Measurements from ENCODE around the gene ULK4. TPM values are rescaled to one million over a fixed set of nuclear protein-coding genes. Genes with fewer than 3 reads are reported as not detected.

The ULK4 gene
- total RNA-seq, 1 experiment from 2014 or later: 8.7 TPM

DNA sequence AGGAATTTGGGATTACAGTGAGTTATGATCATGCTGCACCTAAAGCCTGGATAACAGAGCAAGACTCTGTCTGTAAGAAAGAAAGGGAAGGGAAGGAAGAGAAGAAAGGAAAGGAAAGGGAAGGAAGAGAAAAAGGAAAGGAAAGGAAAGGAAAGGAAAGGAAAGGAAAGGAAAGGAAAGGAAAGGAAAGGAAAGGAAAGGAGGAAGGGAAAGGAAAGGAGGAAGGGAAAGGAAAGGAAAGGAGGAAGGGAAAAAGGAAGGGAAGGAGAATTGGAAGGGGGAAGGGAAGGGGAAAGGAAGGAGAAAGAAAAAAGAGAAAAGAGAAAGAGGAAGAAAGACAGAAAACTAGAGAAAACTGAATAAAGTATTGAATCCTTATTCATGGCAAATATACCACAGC lies 359.8 kb downstream of the ULK4 start:
- H3K27ac ChIP-seq: no peak overlapping the region
- CTCF ChIA-PET: no interaction called here
- no peaks in the 10 kb centered on the region for H3K36me3 ChIP-seq (ENCODE audit: low read depth)
- no peaks in the 10 kb centered on the region for H3K4me1 ChIP-seq (replicated peaks; ENCODE audit: insufficient read depth)
- no peak overlapping the region for H2AFZ ChIP-seq
- no peaks in the 10 kb centered on the region for H3K9me3 ChIP-seq (ENCODE audit: insufficient read depth, low read depth)
- no peaks in the 10 kb centered on the region for H3K27me3 ChIP-seq (ENCODE audit: insufficient read depth, low read depth)
- H3K4me3 ChIP-seq: no peak overlapping the region
- intact Hi-C loops (cut with micrococcal nuclease; ENCODE audit: unreplicated experiment): no loop called here
- H3K4me2 ChIP-seq: no peak overlapping the region
- H3F3A ChIP-seq (ENCODE audit: insufficient read depth, low read depth): no peaks in the 10 kb centered on the region
- TF ChIP-seq, protein P1, sequence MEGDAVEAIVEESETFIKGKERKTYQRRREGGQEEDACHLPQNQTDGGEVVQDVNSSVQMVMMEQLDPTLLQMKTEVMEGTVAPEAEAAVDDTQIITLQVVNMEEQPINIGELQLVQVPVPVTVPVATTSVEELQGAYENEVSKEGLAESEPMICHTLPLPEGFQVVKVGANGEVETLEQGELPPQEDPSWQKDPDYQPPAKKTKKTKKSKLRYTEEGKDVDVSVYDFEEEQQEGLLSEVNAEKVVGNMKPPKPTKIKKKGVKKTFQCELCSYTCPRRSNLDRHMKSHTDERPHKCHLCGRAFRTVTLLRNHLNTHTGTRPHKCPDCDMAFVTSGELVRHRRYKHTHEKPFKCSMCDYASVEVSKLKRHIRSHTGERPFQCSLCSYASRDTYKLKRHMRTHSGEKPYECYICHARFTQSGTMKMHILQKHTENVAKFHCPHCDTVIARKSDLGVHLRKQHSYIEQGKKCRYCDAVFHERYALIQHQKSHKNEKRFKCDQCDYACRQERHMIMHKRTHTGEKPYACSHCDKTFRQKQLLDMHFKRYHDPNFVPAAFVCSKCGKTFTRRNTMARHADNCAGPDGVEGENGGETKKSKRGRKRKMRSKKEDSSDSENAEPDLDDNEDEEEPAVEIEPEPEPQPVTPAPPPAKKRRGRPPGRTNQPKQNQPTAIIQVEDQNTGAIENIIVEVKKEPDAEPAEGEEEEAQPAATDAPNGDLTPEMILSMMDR (conservative IDR thresholded peaks at IDR 0.05): no peak
- no peak for TF ChIP-seq EZH2 (IDR thresholded peaks at IDR 0.05; ENCODE audit: low read depth)
- no peaks in the 10 kb centered on the region for H3K9me2 ChIP-seq (ENCODE audit: insufficient read depth)
- no TSS peak for BruUV-seq (replicated peaks)
- H3K79me2 ChIP-seq (ENCODE audit: low read depth): no peaks in the 10 kb centered on the region
- H4K20me1 ChIP-seq (ENCODE audit: insufficient read depth): no peaks in the 10 kb centered on the region
- DNase-seq: no peak
- POLR2A ChIA-PET (ENCODE audit: unreplicated experiment): no interaction called here

DNA sequence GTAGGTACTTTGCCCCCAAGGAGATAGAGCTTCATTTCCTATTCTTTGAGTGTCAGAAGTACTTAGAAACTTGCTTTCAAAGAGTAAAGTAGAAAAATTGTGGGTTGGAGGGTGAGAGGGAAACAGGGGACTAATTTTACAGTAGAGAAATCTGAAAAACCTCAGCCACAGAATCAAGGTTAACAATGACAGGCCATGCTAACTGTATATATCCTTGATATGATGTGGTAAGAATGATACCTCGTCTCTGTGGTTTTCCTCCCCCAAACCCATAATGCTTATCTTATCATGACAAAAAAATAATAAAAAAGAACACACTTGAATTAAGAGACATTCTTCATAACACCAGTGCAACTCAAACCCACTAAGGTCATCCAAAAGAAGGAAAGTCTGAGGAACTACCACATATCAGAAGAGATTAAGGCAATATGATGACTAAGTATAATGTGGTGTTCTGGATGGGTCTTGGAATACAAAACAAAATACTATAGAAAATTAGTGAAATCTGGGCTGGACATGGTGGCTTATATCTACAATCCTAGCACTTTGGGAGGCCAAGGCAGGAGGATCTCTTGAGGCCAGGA lies 360.4 kb downstream of the ULK4 start:
- intact Hi-C loops (cut with micrococcal nuclease; ENCODE audit: unreplicated experiment): no loop called here
- Histone ChIP-seq H3K9me3 (ENCODE audit: insufficient read depth, low read depth) (no peaks in the 10 kb centered on the region), H3K4me3 (no peak overlapping the region), H2AFZ (no peak overlapping the region), H4K20me1 (ENCODE audit: insufficient read depth) (no peaks in the 10 kb centered on the region), H3K4me2 (no peak overlapping the region), H3K27ac (no peak overlapping the region), H3K79me2 (ENCODE audit: low read depth) (no peaks in the 10 kb centered on the region), H3K36me3 (ENCODE audit: low read depth) (no peaks in the 10 kb centered on the region), H3F3A (ENCODE audit: insufficient read depth, low read depth) (no peaks in the 10 kb centered on the region), H3K9me2 (ENCODE audit: insufficient read depth) (no peaks in the 10 kb centered on the region), H3K27me3 (ENCODE audit: insufficient read depth, low read depth) (no peaks in the 10 kb centered on the region), H3K4me1 (replicated peaks; ENCODE audit: insufficient read depth) (no peaks in the 10 kb centered on the region)
- no TSS peak for BruUV-seq (replicated peaks)
- TF ChIP-seq EZH2 (IDR thresholded peaks at IDR 0.05; ENCODE audit: low read depth): no peak
- TF ChIP-seq, protein P1 (conservative IDR thresholded peaks at IDR 0.05): no peak
- ChIA-PET CTCF (no interaction called here), POLR2A (ENCODE audit: unreplicated experiment) (no interaction called here)
- no peak for DNase-seq

DNA sequence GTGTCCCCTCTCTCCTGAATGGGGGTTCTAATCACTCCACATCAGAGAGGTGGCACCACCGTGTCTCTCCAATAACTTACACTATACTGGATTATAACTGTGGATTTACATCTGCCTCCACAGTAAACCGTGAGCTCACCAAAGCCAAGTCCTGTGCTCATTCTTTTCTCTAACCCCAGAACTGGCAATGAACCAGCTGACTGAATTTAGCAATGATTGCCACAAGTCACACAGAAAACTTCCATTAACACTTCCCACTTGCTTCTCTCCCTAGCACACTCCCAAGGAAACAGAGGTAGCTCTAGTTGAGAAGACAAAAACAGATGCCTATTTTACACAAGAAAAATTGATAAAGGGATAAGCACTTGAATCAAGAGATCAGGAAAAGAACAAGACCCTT lies 361.3 kb downstream of the ULK4 start:
- ChIA-PET POLR2A (ENCODE audit: unreplicated experiment) (no interaction called here), CTCF (no interaction called here)
- no peak overlapping the region for H2AFZ ChIP-seq
- no peaks in the 10 kb centered on the region for H3K36me3 ChIP-seq (ENCODE audit: low read depth)
- DNase-seq: no peak
- BruUV-seq (replicated peaks): no TSS peak
- no peak for TF ChIP-seq EZH2 (IDR thresholded peaks at IDR 0.05; ENCODE audit: low read depth)
- TF ChIP-seq, protein P1 (conservative IDR thresholded peaks at IDR 0.05): no peak
- no peak overlapping the region for H3K4me3 ChIP-seq
- H3F3A ChIP-seq (ENCODE audit: insufficient read depth, low read depth): no peaks in the 10 kb centered on the region
- no peak overlapping the region for H3K4me2 ChIP-seq
- no peaks in the 10 kb centered on the region for H3K4me1 ChIP-seq (replicated peaks; ENCODE audit: insufficient read depth)
- H3K27ac ChIP-seq: no peak overlapping the region
- no peaks in the 10 kb centered on the region for H3K9me3 ChIP-seq (ENCODE audit: insufficient read depth, low read depth)
- no peaks in the 10 kb centered on the region for H3K9me2 ChIP-seq (ENCODE audit: insufficient read depth)
- H3K27me3 ChIP-seq (ENCODE audit: insufficient read depth, low read depth): no peaks in the 10 kb centered on the region
- intact Hi-C loops (cut with micrococcal nuclease; ENCODE audit: unreplicated experiment): no loop called here
- H3K79me2 ChIP-seq (ENCODE audit: low read depth): no peaks in the 10 kb centered on the region
- H4K20me1 ChIP-seq (ENCODE audit: insufficient read depth): no peaks in the 10 kb centered on the region
